Measurements from ENCODE around the gene LYZL6. TPM values are rescaled to one million over a fixed set of nuclear protein-coding genes. Genes with fewer than 3 reads are reported as not detected.

LYZL6 gene
- total and polyA plus RNA-seq, 10 of the 15 experiments (the other 5 are each of a cell fraction or from before 2014, with no cell fraction given), result not detected

DNA sequence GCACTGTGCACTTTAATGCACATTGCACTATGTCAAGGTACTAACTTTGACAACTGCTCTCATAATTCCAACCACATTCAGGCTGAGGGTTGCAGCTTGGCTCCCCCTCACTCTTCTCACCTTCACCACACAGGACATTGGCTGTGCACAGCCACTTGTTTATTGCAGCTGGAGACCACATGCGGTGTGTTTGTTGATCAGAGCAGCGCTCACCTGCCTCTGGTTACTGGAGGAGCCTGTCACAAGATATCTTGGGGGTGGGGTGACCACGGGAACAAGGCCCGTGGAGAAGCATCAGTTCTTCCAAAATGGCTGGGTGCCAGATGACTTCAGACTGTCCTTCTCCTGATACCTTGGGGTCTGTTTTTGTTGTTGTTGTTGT is 52.7 kb downstream of the LYZL6 start (continued):
- TF ChIP-seq, protein P1, sequence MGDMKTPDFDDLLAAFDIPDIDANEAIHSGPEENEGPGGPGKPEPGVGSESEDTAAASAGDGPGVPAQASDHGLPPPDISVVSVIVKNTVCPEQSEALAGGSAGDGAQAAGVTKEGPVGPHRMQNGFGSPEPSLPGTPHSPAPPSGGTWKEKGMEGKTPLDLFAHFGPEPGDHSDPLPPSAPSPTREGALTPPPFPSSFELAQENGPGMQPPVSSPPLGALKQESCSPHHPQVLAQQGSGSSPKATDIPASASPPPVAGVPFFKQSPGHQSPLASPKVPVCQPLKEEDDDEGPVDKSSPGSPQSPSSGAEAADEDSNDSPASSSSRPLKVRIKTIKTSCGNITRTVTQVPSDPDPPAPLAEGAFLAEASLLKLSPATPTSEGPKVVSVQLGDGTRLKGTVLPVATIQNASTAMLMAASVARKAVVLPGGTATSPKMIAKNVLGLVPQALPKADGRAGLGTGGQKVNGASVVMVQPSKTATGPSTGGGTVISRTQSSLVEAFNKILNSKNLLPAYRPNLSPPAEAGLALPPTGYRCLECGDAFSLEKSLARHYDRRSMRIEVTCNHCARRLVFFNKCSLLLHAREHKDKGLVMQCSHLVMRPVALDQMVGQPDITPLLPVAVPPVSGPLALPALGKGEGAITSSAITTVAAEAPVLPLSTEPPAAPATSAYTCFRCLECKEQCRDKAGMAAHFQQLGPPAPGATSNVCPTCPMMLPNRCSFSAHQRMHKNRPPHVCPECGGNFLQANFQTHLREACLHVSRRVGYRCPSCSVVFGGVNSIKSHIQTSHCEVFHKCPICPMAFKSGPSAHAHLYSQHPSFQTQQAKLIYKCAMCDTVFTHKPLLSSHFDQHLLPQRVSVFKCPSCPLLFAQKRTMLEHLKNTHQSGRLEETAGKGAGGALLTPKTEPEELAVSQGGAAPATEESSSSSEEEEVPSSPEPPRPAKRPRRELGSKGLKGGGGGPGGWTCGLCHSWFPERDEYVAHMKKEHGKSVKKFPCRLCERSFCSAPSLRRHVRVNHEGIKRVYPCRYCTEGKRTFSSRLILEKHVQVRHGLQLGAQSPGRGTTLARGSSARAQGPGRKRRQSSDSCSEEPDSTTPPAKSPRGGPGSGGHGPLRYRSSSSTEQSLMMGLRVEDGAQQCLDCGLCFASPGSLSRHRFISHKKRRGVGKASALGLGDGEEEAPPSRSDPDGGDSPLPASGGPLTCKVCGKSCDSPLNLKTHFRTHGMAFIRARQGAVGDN (IDR thresholded peaks at IDR 0.05), result no peak
- TF ChIP-seq CREB1 (IDR thresholded peaks at IDR 0.05; ENCODE audit: low read depth), result no peak
- TF ChIP-seq, protein P2, sequence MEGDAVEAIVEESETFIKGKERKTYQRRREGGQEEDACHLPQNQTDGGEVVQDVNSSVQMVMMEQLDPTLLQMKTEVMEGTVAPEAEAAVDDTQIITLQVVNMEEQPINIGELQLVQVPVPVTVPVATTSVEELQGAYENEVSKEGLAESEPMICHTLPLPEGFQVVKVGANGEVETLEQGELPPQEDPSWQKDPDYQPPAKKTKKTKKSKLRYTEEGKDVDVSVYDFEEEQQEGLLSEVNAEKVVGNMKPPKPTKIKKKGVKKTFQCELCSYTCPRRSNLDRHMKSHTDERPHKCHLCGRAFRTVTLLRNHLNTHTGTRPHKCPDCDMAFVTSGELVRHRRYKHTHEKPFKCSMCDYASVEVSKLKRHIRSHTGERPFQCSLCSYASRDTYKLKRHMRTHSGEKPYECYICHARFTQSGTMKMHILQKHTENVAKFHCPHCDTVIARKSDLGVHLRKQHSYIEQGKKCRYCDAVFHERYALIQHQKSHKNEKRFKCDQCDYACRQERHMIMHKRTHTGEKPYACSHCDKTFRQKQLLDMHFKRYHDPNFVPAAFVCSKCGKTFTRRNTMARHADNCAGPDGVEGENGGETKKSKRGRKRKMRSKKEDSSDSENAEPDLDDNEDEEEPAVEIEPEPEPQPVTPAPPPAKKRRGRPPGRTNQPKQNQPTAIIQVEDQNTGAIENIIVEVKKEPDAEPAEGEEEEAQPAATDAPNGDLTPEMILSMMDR (IDR thresholded peaks at IDR 0.05 in 2 of 3, conservative IDR thresholded peaks at IDR 0.05 in 1 of 3; ENCODE audit: control insufficient read depth in 2 of 3, extremely low read depth in 1 of 3, insufficient read depth in 1 of 3, low read depth in 3 of 3, low read length in 3 of 3), result no peak
- peak; percentile 66; the same call in 1 of the 2 replicates for TF ChIP-seq PKNOX1 (IDR thresholded peaks at IDR 0.05)
- no peak for TF ChIP-seq GATAD2B (conservative IDR thresholded peaks at IDR 0.05; ENCODE audit: low read depth)
- TF ChIP-seq BACH1 (IDR thresholded peaks at IDR 0.05; ENCODE audit: borderline replicate concordance), result peak; percentile 72; the same call in 1 of the 2 replicates
- TF ChIP-seq SMC3 (IDR thresholded peaks at IDR 0.05; ENCODE audit: borderline replicate concordance, low read length), result no peak
- TF ChIP-seq STAT1 (conservative IDR thresholded peaks at IDR 0.05), result no peak
- no peak for TF ChIP-seq ZNF622 (IDR thresholded peaks at IDR 0.05)
- TF ChIP-seq IRF4 (IDR thresholded peaks at IDR 0.05; ENCODE audit: low read depth, low read length), result no peak
- no peak for TF ChIP-seq CREM (IDR thresholded peaks at IDR 0.05; ENCODE audit: low read depth)
- TF ChIP-seq, protein P3, sequence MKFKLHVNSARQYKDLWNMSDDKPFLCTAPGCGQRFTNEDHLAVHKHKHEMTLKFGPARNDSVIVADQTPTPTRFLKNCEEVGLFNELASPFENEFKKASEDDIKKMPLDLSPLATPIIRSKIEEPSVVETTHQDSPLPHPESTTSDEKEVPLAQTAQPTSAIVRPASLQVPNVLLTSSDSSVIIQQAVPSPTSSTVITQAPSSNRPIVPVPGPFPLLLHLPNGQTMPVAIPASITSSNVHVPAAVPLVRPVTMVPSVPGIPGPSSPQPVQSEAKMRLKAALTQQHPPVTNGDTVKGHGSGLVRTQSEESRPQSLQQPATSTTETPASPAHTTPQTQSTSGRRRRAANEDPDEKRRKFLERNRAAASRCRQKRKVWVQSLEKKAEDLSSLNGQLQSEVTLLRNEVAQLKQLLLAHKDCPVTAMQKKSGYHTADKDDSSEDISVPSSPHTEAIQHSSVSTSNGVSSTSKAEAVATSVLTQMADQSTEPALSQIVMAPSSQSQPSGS (IDR thresholded peaks at IDR 0.05; ENCODE audit: low read length), result no peak
- no peak for TF ChIP-seq JUNB (IDR thresholded peaks at IDR 0.05)
- no peak for TF ChIP-seq KLF5 (IDR thresholded peaks at IDR 0.05; ENCODE audit: partially characterized antibody)
- TF ChIP-seq GABPA (IDR thresholded peaks at IDR 0.05; ENCODE audit: low read depth), result no peak
- no peak for TF ChIP-seq POLR2AphosphoS2 (IDR thresholded peaks at IDR 0.05; ENCODE audit: low read depth, low read length)
- TF ChIP-seq SP1 (IDR thresholded peaks at IDR 0.05; ENCODE audit: low read depth, low read length), result no peak
- TF ChIP-seq SREBF2 (IDR thresholded peaks at IDR 0.05; ENCODE audit: low read length), result no peak
- no peak for TF ChIP-seq SUZ12 (IDR thresholded peaks at IDR 0.05; ENCODE audit: unreplicated experiment)
- TF ChIP-seq ZNF24 (IDR thresholded peaks at IDR 0.05), result peak; percentile 96
- TF ChIP-seq HDGF (IDR thresholded peaks at IDR 0.05), result peak; percentile 17; the same call in 1 of the 2 replicates
- TF ChIP-seq PAX8 (IDR thresholded peaks at IDR 0.05), result no peak
- TF ChIP-seq TCF3 (IDR thresholded peaks at IDR 0.05; ENCODE audit: borderline replicate concordance, insufficient read depth, low read depth, low read length), result no peak
- TF ChIP-seq CBX5 (IDR thresholded peaks at IDR 0.05; ENCODE audit: low read depth), result no peak
- no peak for TF ChIP-seq EGR1 (IDR thresholded peaks at IDR 0.05; ENCODE audit: borderline replicate concordance in 1 of 2, low read depth in 2 of 2, low read length in 2 of 2)
- no peak for TF ChIP-seq NR2C1 (IDR thresholded peaks at IDR 0.05)
